ENCODE measurements around the gene FBXL17. TPM values are rescaled to one million over a fixed set of nuclear protein-coding genes. Genes with fewer than 3 reads are reported as not detected.

FBXL17 gene
- total RNA-seq, 4 donors from 2014 or later: 14.4 to 22.0 (median 16.6) TPM

GRCh38 chr5:107919969-107920368, 461.9 kb downstream of the FBXL17 start:
- Histone ChIP-seq H3K36me3 (no peaks in the 10 kb centered on the region), H3K4me3 (no peak overlapping the region), H3K4me1 (no peaks in the 10 kb centered on the region), H3K27me3 (no peaks in the 10 kb centered on the region), H3K9me3 (no peaks in the 10 kb centered on the region), H3K27ac (replicated peaks in 1 of 4) (no peak overlapping the region)
- TF ChIP-seq EP300 (IDR thresholded peaks at IDR 0.05): no peak
- TF ChIP-seq POLR2A (IDR thresholded peaks at IDR 0.05; ENCODE audit: low read depth): no peak
- TF ChIP-seq CTCF (IDR thresholded peaks at IDR 0.05): no peak
- no peak for TF ChIP-seq POLR2AphosphoS5 (IDR thresholded peaks at IDR 0.05)
- DNase-seq (ENCODE audit: extremely low spot score): no peak
- intact Hi-C loops (cut with DNase I): no loop called here
- WGBS: 95% methylated on average over 6 of the region's 6 CpGs

GRCh38 chr5:107919361-107919760, 462.5 kb downstream of the FBXL17 start:
- H3K4me3 ChIP-seq: no peak overlapping the region
- no peaks in the 10 kb centered on the region for H3K27me3 ChIP-seq
- TF ChIP-seq POLR2A (IDR thresholded peaks at IDR 0.05; ENCODE audit: low read depth): no peak
- TF ChIP-seq EP300 (IDR thresholded peaks at IDR 0.05): no peak
- no peak for TF ChIP-seq CTCF (IDR thresholded peaks at IDR 0.05)
- TF ChIP-seq POLR2AphosphoS5 (IDR thresholded peaks at IDR 0.05): no peak
- no peaks in the 10 kb centered on the region for H3K4me1 ChIP-seq
- WGBS: 96% methylated on average over 4 of the region's 4 CpGs
- no peaks in the 10 kb centered on the region for H3K9me3 ChIP-seq
- intact Hi-C loops (cut with DNase I): no loop called here
- H3K36me3 ChIP-seq: no peaks in the 10 kb centered on the region
- H3K27ac ChIP-seq (replicated peaks in 1 of 4): no peak overlapping the region
- DNase-seq (ENCODE audit: extremely low spot score): no peak

GRCh38 chr5:107917983-107918382, 463.9 kb downstream of the FBXL17 start:
- no peaks in the 10 kb centered on the region for H3K27me3 ChIP-seq
- no peak for DNase-seq (ENCODE audit: extremely low spot score)

GRCh38 chr5:107916731-107917725, 464.9 kb downstream of the FBXL17 start:
- no peak for TF ChIP-seq POLR2A (IDR thresholded peaks at IDR 0.05; ENCODE audit: low read depth)
- TF ChIP-seq EP300 (IDR thresholded peaks at IDR 0.05): no peak
- TF ChIP-seq CTCF (IDR thresholded peaks at IDR 0.05): no peak
- no peak for TF ChIP-seq POLR2AphosphoS5 (IDR thresholded peaks at IDR 0.05)
- H3K4me3 ChIP-seq: no peak overlapping the region
- intact Hi-C loops (cut with DNase I): no loop called here
- H3K9me3 ChIP-seq: no peaks in the 10 kb centered on the region
- DNase-seq (ENCODE audit: extremely low spot score): no peak
- H3K36me3 ChIP-seq: no peaks in the 10 kb centered on the region
- no peaks in the 10 kb centered on the region for H3K27me3 ChIP-seq
- WGBS: 92% methylated on average over 6 of the region's 6 CpGs
- no peak overlapping the region for H3K27ac ChIP-seq (replicated peaks in 1 of 4)
- H3K4me1 ChIP-seq: no peaks in the 10 kb centered on the region

More at GRCh38 chr5:107917983-107918382, 463.9 kb downstream of the FBXL17 start:
- Histone ChIP-seq H3K27ac (replicated peaks in 1 of 4) (no peak overlapping the region), H3K4me1 (no peaks in the 10 kb centered on the region), H3K4me3 (no peak overlapping the region), H3K36me3 (no peaks in the 10 kb centered on the region), H3K9me3 (no peaks in the 10 kb centered on the region)
- intact Hi-C loops (cut with DNase I): no loop called here
- WGBS: 96% methylated on average over 3 of the region's 3 CpGs
- TF ChIP-seq EP300 (IDR thresholded peaks at IDR 0.05) (no peak), POLR2AphosphoS5 (IDR thresholded peaks at IDR 0.05) (no peak)

- H3K36me3 ChIP-seq: no peaks in the 10 kb centered on the region
- TF ChIP-seq POLR2A (IDR thresholded peaks at IDR 0.05; ENCODE audit: low read depth): no peak
- TF ChIP-seq CTCF (IDR thresholded peaks at IDR 0.05): no peak
- TF ChIP-seq POLR2AphosphoS5 (IDR thresholded peaks at IDR 0.05): no peak
- TF ChIP-seq EP300 (IDR thresholded peaks at IDR 0.05): no peak
- WGBS: 67% methylated on average over 5 of the region's 5 CpGs
- DNase-seq (ENCODE audit: extremely low spot score): no peak
- no peak overlapping the region for H3K27ac ChIP-seq (replicated peaks in 1 of 4)
- H3K9me3 ChIP-seq: no peaks in the 10 kb centered on the region
- intact Hi-C loops (cut with DNase I): no loop called here
- H3K4me3 ChIP-seq: no peak overlapping the region
- no peaks in the 10 kb centered on the region for H3K27me3 ChIP-seq
- no peaks in the 10 kb centered on the region for H3K4me1 ChIP-seq
These were observed 466.6 kb downstream of the FBXL17 start for GRCh38 chr5:107915176-107915812.

Measured in esophagus muscularis mucosa (tissue), 4 donors.